Smooth muscle cell (in vitro differentiated cells): ENCODE measurements around the gene KIAA1217. TPM values are rescaled to one million over a fixed set of nuclear protein-coding genes. Genes with fewer than 3 reads are reported as not detected.

Experiments used
- DNase-seq: peaks from one replicate; lab custom pipeline; 2025; ENCODE audit not compliant: unreplicated experiment; lab: John Stamatoyannopoulos, UW
- H2AFZ ChIP-seq: fragments of 200-600 bp; sonication (generic); 2 replicates; pipeline ENCODE4 v1.6.0; 2016; ENCODE audit warnings: antibody characterized with exemption, low read depth, mild to moderate bottlenecking
- H3F3A ChIP-seq: fragments of 200-600 bp; sonication (generic); 2 replicates; pipeline ENCODE4 v1.6.0; 2017; ENCODE audit warnings: antibody characterized with exemption, low read depth
- H3K27ac ChIP-seq: fragments of 200-600 bp; sonication (generic); 2 replicates; pipeline ENCODE4 v1.5.1; 2016; ENCODE audit warnings: low read depth, mild to moderate bottlenecking
- H3K27me3 ChIP-seq: fragments of 200-600 bp; sonication (generic); 2 replicates; pipeline ENCODE4 v1.6.1; 2016; ENCODE audit warnings: low read depth, mild to moderate bottlenecking
- H3K36me3 ChIP-seq: fragments of 200-600 bp; sonication (generic); 2 replicates; pipeline ENCODE4 v1.5.1; 2016; ENCODE audit warnings: low read depth
- H3K4me1 ChIP-seq: fragments of 200-600 bp; sonication (generic); 2 replicates; pipeline ENCODE4 v1.5.1; 2016; ENCODE audit warnings: low read depth
- H3K4me2 ChIP-seq: fragments of 200-600 bp; sonication (generic); 2 replicates; pipeline ENCODE4 v1.6.0; 2016; ENCODE audit warnings: mild to moderate bottlenecking
- H3K4me3 ChIP-seq: fragments of 200-600 bp; sonication (generic); 2 replicates; pipeline ENCODE4 v1.5.1; 2016; ENCODE audit warnings: mild to moderate bottlenecking
- H3K79me2 ChIP-seq: fragments of 200-600 bp; sonication (generic); 2 replicates; pipeline ENCODE4 v1.6.0; 2016; ENCODE audit warnings: low read depth, mild to moderate bottlenecking
- H3K9ac ChIP-seq: fragments of 200-600 bp; sonication (generic); 2 replicates; pipeline ENCODE4 v1.6.0; 2016; ENCODE audit warnings: low read depth
- H3K9me3 ChIP-seq: fragments of 200-600 bp; sonication (generic); replicated peaks from 2 replicates; pipeline ENCODE4 v1.5.1; 2016; ENCODE audit warnings: low read depth
- H4K20me1 ChIP-seq: fragments of 200-600 bp; sonication (generic); 2 replicates; pipeline ENCODE4 v1.6.0; 2016; ENCODE audit warnings: low read depth
- WGBS: methylation state at CpG from one replicate; pipeline ENCODE4 v1.1.7; 2016; ENCODE audit warnings: low lambda C conversion rate; 5-methylcytosine and 5-hydroxymethylcytosine counted together
- polyA plus RNA-seq: library from polyadenylated mRNA; unstranded; fragments of >200 nt; fragmentation: Nextera tagmentation; extraction: Ambion mirVana; gene quantifications from 2 replicates; pipeline ENCODE4 v1.2.1, GENCODE V29; 2016
- total RNA-seq: library from RNA; depleted of rRNA; stranded (reverse); fragments of >200 nt; gene quantifications from 2 replicates; pipeline ENCODE4 v1.2.3, GENCODE V29; 2014
- TF ChIP-seq, protein P1 (sequence below): fragments of 200-600 bp; sonication (generic); IDR thresholded peaks from 2 replicates; pipeline ENCODE4 v1.5.1; 2017; ENCODE audit warnings: borderline replicate concordance, mild to moderate bottlenecking, antibody characterized with exemption; ENCODE audit not compliant: insufficient read depth, poor library complexity, severe bottlenecking

KIAA1217 gene
- total and polyA plus RNA-seq, 2 experiments from 2014 or later, result 43.3 to 68.8 TPM

DNA sequence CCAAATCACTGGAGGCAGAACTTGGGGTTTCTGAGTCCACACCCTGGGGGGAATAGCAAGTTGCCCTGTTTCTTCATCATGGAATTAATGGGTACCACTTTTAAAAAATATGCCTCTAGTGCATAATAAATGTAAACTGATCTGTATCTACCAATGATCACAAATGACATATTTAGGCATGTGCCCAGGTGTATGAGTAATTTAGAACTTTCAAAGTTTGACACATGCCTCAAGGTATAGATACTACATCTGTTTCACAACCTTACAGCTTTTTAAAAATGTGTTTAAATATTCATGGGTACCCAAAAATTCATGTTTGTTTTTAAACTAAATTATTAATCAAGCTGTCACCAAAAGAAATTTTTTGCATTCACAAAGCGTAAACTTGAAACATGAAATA is 226.0 kb downstream of the KIAA1217 start:
- peaks cover 12% of the 10 kb centered on the region for H3F3A ChIP-seq
- no peak for DNase-seq
- H3K4me1 ChIP-seq, result peaks cover 19% of the 10 kb centered on the region
- peak overlapping the region; percentile 1 for H3K9ac ChIP-seq
- no peak overlapping the region for H2AFZ ChIP-seq
- peaks cover 3% of the 10 kb centered on the region for H3K79me2 ChIP-seq
- TF ChIP-seq, protein P1, sequence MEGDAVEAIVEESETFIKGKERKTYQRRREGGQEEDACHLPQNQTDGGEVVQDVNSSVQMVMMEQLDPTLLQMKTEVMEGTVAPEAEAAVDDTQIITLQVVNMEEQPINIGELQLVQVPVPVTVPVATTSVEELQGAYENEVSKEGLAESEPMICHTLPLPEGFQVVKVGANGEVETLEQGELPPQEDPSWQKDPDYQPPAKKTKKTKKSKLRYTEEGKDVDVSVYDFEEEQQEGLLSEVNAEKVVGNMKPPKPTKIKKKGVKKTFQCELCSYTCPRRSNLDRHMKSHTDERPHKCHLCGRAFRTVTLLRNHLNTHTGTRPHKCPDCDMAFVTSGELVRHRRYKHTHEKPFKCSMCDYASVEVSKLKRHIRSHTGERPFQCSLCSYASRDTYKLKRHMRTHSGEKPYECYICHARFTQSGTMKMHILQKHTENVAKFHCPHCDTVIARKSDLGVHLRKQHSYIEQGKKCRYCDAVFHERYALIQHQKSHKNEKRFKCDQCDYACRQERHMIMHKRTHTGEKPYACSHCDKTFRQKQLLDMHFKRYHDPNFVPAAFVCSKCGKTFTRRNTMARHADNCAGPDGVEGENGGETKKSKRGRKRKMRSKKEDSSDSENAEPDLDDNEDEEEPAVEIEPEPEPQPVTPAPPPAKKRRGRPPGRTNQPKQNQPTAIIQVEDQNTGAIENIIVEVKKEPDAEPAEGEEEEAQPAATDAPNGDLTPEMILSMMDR, result no peak
- H3K27me3 ChIP-seq, result no peaks in the 10 kb centered on the region
- H3K4me2 ChIP-seq, result peak overlapping the region; percentile 23
- H3K9me3 ChIP-seq, result no peaks in the 10 kb centered on the region
- no peaks in the 10 kb centered on the region for H4K20me1 ChIP-seq
- WGBS, result 90% methylated on average over 1 of the region's 1 CpG
- peak overlapping the region; percentile 84 for H3K27ac ChIP-seq
- no peak overlapping the region for H3K4me3 ChIP-seq
- H3K36me3 ChIP-seq, result no peaks in the 10 kb centered on the region

DNA sequence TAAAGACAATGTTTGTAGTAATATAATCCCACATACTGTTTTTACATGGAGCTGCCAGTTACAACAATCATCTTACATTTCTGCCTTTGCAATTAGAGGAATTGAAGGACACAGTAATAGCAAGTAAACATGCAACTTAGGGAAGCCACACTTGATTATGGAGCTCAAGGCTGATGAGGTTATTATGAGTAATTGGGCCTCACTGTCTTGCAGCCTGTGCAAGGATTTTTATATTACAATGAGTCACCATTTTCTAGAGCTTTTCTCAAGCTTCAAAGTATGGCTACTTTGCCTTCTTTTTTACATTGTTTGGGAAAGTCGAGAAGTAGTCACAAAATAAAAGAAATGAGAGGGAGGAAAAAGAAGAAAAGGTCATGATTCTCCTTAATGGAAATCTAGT is 226.4 kb downstream of the KIAA1217 start:
- Histone ChIP-seq H3K27ac (peak overlapping the region; percentile 84), H4K20me1 (no peaks in the 10 kb centered on the region), H3K79me2 (peaks cover 3% of the 10 kb centered on the region), H3K4me3 (no peak overlapping the region), H3K9ac (peak overlapping the region; percentile 1), H3K9me3 (no peaks in the 10 kb centered on the region), H3K36me3 (no peaks in the 10 kb centered on the region), H2AFZ (no peak overlapping the region), H3K27me3 (no peaks in the 10 kb centered on the region), H3K4me1 (peaks cover 20% of the 10 kb centered on the region), H3K4me2 (peak overlapping the region; percentile 23), H3F3A (peaks cover 15% of the 10 kb centered on the region)
- 33% methylated on average over 1 of the region's 1 CpG for WGBS
- no peak for DNase-seq
- TF ChIP-seq, protein P1, result no peak

DNA sequence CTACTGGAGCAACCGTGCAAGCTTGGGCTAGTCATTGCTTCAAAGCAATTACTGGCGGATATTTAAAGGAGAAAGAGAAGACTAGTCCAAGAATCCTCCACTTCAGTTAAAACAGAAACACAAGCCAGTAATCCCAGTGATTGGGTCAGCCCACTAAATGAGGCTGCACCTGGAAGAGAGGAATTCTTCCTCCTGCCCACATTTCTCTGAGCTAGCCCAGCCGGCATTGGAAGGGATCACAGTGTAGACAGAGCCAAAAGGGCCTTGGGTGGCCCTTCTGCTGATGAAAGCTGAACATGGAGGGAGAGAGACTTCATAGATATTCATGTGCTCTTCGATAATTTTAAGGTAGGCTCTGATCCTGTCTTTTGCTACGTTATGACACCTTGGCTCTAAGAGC is 228.4 kb downstream of the KIAA1217 start:
- TF ChIP-seq, protein P1, result no peak
- Histone ChIP-seq H3K27me3 (no peaks in the 10 kb centered on the region), H3K4me1 (peaks cover 27% of the 10 kb centered on the region), H3K9ac (no peak overlapping the region), H3K4me3 (no peak overlapping the region), H3K9me3 (no peaks in the 10 kb centered on the region), H3K79me2 (peaks cover 3% of the 10 kb centered on the region), H3K27ac (peak overlapping the region; percentile 95), H3K4me2 (peak overlapping the region; percentile 20), H3F3A (peaks cover 20% of the 10 kb centered on the region), H4K20me1 (no peaks in the 10 kb centered on the region), H2AFZ (peak overlapping the region; percentile 14), H3K36me3 (no peaks in the 10 kb centered on the region)
- WGBS, result 75% methylated on average over 5 of the region's 5 CpGs
- no peak for DNase-seq

DNA sequence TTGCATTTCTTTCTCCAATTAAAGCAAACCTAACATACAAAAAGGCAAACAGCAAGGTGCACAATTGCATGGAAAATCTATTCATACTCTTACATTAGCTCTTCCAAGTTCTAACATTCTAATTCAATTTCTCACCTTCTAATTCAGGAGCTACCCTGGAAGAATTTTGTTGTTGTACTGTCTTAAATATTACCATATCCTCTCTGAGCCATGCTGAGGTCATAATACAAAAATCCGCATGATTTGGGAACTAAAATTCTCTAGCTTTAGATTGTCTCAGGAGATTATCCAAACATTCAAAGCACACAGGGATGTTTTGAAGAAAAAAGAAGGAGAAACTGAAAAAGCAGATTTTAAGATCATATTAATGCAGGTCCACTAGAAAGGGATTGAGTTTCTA is 229.9 kb downstream of the KIAA1217 start:
- DNase-seq, result no peak
- no peaks in the 10 kb centered on the region for H4K20me1 ChIP-seq
- TF ChIP-seq, protein P1, result no peak
- no peak overlapping the region for H3K4me3 ChIP-seq
- H3K9me3 ChIP-seq, result no peaks in the 10 kb centered on the region
- peaks cover 27% of the 10 kb centered on the region for H3K4me1 ChIP-seq
- no peaks in the 10 kb centered on the region for H3K27me3 ChIP-seq
- H2AFZ ChIP-seq, result peak overlapping the region; percentile 16
- H3K4me2 ChIP-seq, result peak overlapping the region; percentile 67
- no peaks in the 10 kb centered on the region for H3K36me3 ChIP-seq
- peaks cover 3% of the 10 kb centered on the region for H3K79me2 ChIP-seq
- H3K27ac ChIP-seq, result peak overlapping the region; percentile 95
- WGBS, result 49% methylated on average over 1 of the region's 1 CpG
- peak overlapping the region; percentile 44 for H3K9ac ChIP-seq
- peaks cover 20% of the 10 kb centered on the region for H3F3A ChIP-seq
